Muscle layer of duodenum (tissue), 2 donors: ENCODE measurements around the gene TBL1XR1.
A peak's percentile ranks its signal among the peaks of the same experiment; 100 is the strongest.

Source experiments
- H3K27ac ChIP-seq: one replicate; pipeline ENCODE4 v1.7.0; 2013; ENCODE audit warnings: mild to moderate bottlenecking, low read length
- H3K27me3 ChIP-seq: one replicate; pipeline ENCODE4 v1.7.0; 2013; ENCODE audit warnings: low read depth, mild to moderate bottlenecking, control low read depth, low read length
- H3K36me3 ChIP-seq, 2 donors: one replicate each; pipeline ENCODE4 v1.7.0; 2013; ENCODE audit warnings: low read length in 2 of 2, control low read depth in 1 of 2, mild to moderate bottlenecking in 1 of 2; ENCODE audit not compliant: insufficient read depth in 2 of 2, control insufficient read depth in 1 of 2
- H3K4me1 ChIP-seq, 2 donors: one replicate each; pipeline ENCODE4 v1.7.0; 2013; ENCODE audit warnings: low read length in 2 of 2, mild to moderate bottlenecking in 2 of 2, control low read depth in 1 of 2, moderate library complexity in 1 of 2; ENCODE audit not compliant: insufficient read depth in 2 of 2, control insufficient read depth in 1 of 2
- H3K4me3 ChIP-seq, 2 donors: one replicate each; pipeline ENCODE4 v1.7.0; 2013; ENCODE audit warnings: low read length in 2 of 2, low read depth in 1 of 2, mild to moderate bottlenecking in 1 of 2
- H3K9me3 ChIP-seq, 2 donors: one replicate each; pipeline ENCODE4 v1.7.0; 2013; ENCODE audit warnings: low read length in 2 of 2, control low read depth in 1 of 2, mild to moderate bottlenecking in 1 of 2; ENCODE audit not compliant: control insufficient read depth in 1 of 2
- donor health status: healthy.

Gene TBL1XR1

DNA sequence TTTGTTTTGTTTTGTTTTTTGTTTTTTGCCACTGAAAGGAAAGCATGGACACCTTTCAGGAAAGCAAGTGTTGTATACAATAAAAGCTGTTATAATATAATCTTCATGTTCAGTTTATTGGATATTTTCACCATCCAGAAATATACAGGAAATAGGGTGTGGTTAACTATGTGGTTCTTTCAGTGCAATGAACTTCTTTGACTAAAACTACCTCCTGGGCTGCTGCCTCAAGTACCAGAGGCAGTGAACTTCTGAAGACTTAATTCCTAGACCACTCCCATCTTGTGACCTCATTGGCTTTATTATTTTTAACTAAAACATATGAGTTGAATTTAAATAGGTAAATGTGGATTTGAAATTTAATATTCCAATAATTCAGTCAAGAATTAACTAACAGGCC, 27.1 kb upstream of the TBL1XR1 start:
- Histone ChIP-seq H3K27ac (no peak overlapping the region), H3K9me3 (no peaks in the 10 kb centered on the region), H3K4me3 (no peak overlapping the region), H3K36me3 (no peaks in the 10 kb centered on the region), H3K4me1 (no peaks in the 10 kb centered on the region), H3K27me3 (no peaks in the 10 kb centered on the region)

DNA sequence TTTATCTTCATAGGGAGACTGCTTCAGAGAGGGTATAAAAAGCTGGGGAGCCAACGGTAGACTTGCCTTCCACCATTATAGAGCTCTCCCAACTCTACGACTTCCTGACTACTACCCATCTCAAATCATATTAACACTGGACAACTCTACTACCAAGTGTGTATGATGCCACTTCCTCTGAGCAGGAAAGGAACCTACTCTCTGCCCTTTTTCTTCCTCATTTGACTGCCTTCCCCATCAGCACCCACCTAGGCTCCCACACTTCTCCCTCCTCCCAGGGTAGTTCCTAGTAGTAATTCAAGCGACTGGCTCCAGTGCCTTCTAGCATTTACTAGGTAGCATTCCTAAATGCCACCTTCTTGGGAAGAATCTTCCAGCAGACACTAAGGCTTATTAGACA, 24.5 kb upstream of the TBL1XR1 start:
- Histone ChIP-seq H3K4me1 (no peaks in the 10 kb centered on the region), H3K27me3 (no peaks in the 10 kb centered on the region), H3K4me3 (no peak overlapping the region), H3K36me3 (no peaks in the 10 kb centered on the region), H3K27ac (no peak overlapping the region), H3K9me3 (no peaks in the 10 kb centered on the region)

DNA sequence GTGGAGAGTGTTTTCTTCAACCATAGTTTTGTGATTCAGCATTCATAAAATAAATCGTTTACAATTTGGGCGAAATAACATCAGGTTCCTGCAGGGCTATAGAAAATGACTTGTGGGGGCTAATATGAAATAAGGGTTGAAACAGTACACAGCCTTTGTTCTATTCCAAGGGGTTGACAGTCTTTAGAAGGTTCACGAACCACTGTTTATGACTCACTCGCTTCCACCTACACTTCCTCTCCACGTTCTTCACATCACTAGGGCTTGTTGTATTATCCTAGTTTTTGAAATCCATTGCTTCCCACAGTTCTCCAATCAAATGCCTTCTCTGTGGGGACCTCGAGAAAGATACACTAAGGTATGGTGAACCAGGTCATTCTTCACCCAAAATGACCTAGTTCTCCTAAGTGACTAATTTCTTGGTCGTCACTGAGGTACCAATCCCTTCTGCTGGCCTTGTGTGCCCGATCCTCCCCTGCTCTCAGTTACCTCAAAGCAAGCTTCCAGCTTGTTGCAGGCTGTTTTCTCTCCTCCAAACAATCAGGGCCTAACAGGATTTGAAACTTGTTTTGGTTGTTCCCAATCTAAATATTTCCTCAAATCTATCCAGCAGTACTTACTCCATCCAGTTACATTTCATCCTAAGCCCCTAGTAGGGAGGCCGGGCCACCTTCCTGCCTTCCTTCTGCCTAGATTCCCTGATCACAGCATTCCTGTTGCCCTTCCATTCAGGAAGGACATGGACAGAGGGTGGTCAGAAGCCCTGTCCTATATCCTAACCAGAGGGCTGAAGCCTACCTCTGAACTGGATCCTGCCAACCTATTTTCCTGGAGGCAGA, 23.1 kb upstream of the TBL1XR1 start:
- Histone ChIP-seq H3K36me3 (no peaks in the 10 kb centered on the region), H3K4me3 (no peak overlapping the region), H3K4me1 (no peaks in the 10 kb centered on the region), H3K27ac (no peak overlapping the region), H3K27me3 (no peaks in the 10 kb centered on the region), H3K9me3 (no peaks in the 10 kb centered on the region)

DNA sequence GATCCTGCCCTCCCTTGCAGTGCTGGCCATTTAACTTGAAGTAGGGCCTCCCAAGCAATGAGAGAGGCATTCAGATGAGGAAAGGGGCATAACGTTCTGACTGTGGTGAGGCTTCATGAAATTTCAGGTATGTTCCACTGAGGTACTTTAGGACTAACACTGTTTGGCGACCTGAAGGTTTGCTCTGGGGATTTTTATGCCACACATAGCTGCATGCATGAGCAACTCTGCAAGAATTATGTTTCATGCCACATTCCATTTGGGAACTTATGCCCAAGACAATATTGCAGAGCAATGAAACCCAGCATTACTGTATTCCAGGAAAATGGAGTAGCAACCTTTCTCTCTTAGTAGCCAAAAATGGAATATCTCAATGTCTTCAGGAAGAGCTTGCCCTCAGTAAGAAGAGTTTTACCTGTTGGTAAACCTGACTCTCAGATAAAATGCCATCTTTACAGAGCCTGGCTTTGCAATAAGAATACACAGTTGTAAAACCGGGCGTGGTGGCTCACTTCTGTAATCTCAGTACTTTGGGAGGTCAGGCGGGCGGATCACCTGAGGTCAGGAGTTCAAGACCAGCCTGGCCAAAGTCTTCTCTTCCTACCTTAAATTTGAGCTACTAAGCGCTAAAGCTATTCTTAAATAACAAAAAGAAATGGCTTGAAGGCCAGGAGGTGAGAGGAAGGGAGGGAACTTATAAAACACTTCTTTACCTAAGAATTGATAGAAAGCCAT, 16.7 kb upstream of the TBL1XR1 start:
- no peaks in the 10 kb centered on the region for H3K36me3 ChIP-seq
- no peak overlapping the region for H3K27ac ChIP-seq

DNA sequence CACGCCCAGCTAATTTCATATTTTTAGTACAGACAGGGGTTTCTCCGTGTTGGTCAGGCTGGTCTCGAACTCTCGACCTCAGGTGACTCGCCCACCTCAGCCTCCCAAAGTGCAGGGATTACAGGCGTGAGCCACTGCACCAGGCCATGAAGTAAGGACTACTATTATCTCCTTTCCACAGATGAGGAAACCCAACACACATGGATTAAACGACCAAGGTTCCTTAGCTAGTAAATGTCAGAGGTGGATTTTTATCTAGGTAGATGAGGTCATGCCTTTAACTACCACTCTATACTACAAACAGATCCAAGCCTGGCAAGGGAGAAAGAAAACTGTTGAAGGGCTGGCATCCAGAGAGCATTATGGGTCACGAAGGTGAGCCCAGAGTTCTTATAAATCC, 15.5 kb upstream of the TBL1XR1 start:
- Histone ChIP-seq H3K9me3 (no peaks in the 10 kb centered on the region), H3K27ac (no peak overlapping the region), H3K36me3 (no peaks in the 10 kb centered on the region), H3K4me1 (no peaks in the 10 kb centered on the region), H3K27me3 (no peaks in the 10 kb centered on the region), H3K4me3 (no peak overlapping the region)

More for the DNA sequence above, 16.7 kb upstream of the TBL1XR1 start:
- no peaks in the 10 kb centered on the region for H3K9me3 ChIP-seq
- H3K27me3 ChIP-seq: no peaks in the 10 kb centered on the region
- H3K4me1 ChIP-seq: no peaks in the 10 kb centered on the region
- H3K4me3 ChIP-seq: no peak overlapping the region

DNA sequence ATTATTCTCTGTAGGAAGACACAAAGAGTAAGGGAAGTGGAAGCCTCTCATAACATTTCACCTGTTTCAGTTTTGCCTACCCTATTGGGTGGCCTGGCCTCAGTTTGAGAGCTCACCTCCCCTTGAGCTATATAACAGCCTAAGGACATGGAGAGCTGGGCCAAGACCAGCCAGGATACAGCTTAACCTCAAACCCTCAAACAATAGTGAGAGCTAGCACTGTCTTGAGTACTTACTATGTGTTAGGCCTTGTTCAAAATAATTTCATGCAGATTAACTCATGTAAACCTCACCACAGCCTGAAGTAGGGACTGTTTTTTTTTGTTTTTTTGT, 15.0 kb upstream of the TBL1XR1 start:
- Histone ChIP-seq H3K36me3 (no peaks in the 10 kb centered on the region), H3K27ac (peak overlapping the region; percentile 81), H3K27me3 (no peaks in the 10 kb centered on the region), H3K9me3 (no peaks in the 10 kb centered on the region), H3K4me3 (no peak overlapping the region), H3K4me1 (no peaks in the 10 kb centered on the region)

DNA sequence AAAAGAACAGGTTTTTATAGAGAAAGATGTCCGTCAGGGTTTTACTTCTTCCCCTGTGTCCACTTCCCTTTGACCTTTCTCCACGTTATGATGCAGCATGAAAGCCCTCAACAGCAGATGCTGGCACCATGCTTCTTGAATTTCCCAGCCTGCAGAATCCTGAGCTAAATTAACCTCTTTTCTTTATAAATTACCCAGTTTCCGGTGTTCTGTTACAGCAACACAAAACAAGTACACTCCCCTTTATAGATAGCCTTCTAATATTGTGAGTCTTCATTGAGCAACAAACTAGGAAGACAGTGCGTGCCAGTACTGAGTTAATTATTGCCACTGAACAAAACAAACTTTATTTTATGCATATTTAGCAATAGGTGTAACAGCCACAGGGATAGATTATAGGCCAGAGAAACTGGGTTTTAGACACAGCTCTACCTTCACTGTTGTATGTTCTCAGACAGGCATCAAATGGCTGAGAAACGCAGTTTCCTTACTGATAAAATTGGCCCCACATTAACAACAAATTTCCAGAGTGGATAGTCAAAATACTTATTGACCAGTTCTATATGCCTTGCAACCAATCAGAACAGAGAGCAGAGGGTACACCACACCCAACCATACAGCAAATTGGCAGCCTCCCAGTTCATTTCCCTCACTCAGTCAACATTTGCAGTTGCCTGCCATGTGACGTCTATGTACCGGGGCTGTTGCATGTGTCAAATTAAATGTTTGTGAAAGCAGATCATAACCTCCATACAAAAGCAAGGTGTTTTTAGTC, 14.4 kb upstream of the TBL1XR1 start:
- H3K27ac ChIP-seq: peak overlapping the region; percentile 81
- no peak overlapping the region for H3K4me3 ChIP-seq
- H3K27me3 ChIP-seq: no peaks in the 10 kb centered on the region
- no peaks in the 10 kb centered on the region for H3K36me3 ChIP-seq
- H3K4me1 ChIP-seq: no peaks in the 10 kb centered on the region
- no peaks in the 10 kb centered on the region for H3K9me3 ChIP-seq

DNA sequence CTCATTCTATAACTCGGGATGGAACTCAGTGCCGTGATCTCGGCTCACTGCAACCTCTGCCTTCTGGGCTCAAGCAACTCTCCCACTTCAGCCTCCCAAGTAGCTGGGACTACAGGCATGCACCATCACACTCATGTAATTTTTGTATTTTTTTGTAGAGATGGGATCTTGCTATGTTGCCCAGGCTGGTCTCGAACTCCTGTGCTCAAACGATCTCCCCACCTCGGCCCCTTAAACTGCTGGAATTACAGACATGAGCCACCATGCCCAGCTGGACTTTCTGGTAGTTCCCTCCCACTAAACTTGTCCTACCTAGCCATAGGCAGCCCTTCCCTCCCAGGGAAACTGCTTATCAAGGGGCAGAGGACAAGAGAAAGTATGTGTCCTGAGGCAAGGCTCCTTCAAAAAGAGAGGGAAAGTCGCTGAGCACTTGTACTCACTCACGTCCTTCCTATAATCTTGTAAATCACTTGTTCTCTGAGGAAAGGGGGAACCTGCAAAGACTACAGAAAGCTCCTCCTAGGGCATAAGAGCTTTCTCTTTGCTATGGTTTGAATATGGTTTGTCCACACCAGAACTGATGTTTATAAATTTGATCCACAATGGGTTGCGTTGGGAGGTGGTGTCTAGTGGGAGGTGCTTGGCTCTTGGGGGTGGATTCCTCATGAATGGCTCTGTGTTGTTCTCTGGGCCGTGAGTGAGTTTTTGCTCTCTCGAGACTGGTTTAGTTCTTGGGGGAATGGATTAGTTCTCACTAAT, 13.6 kb upstream of the TBL1XR1 start:
- Histone ChIP-seq H3K27ac (peak overlapping the region; percentile 2), H3K4me3 (no peak overlapping the region), H3K27me3 (no peaks in the 10 kb centered on the region), H3K36me3 (no peaks in the 10 kb centered on the region), H3K4me1 (no peaks in the 10 kb centered on the region), H3K9me3 (no peaks in the 10 kb centered on the region)

DNA sequence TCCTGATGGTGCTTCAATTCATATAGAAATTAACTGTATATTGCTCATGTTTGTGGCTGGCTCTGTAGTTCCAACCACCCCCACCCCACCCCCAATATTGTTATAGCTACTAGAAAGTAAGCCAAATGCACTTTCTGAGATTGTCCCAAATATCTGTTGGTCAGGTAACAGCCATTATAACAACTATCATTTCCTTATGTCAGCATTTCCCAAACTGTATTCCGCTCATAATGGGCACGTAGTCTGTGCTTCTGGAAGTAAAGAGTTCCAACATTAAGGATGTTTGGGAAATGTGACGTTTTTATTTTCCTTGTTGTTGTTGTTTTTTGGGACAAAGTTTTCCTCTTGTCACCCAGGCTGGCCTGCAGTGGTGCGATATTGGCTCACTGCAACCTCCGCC, 12.2 kb upstream of the TBL1XR1 start:
- Histone ChIP-seq H3K27me3 (no peaks in the 10 kb centered on the region), H3K4me3 (no peak overlapping the region), H3K27ac (no peak overlapping the region), H3K9me3 (no peaks in the 10 kb centered on the region), H3K36me3 (no peaks in the 10 kb centered on the region), H3K4me1 (no peaks in the 10 kb centered on the region)

DNA sequence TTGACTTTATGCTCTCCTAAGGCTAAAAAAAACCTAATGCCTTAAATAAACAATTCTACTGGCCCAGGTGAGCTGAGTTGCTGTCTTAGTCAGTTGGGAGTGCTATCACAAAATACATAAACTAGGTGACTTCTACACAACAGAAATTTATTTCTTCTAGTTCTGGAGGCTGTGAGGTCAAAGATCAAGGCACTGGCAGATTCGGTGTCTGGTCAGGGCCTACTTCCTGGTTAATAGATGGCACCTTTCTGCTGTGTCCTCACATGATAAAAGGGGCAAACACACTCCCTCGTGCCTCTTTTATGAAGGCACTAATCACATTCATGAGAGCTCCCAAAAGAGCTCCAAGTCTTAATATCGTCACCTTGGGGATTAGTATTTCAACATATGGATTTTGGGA, 11.5 kb upstream of the TBL1XR1 start:
- Histone ChIP-seq H3K4me1 (no peaks in the 10 kb centered on the region), H3K27ac (no peak overlapping the region), H3K27me3 (no peaks in the 10 kb centered on the region), H3K9me3 (peaks cover 0 to 2% of the 10 kb centered on the region in 2 donors), H3K4me3 (no peak overlapping the region), H3K36me3 (no peaks in the 10 kb centered on the region)

DNA sequence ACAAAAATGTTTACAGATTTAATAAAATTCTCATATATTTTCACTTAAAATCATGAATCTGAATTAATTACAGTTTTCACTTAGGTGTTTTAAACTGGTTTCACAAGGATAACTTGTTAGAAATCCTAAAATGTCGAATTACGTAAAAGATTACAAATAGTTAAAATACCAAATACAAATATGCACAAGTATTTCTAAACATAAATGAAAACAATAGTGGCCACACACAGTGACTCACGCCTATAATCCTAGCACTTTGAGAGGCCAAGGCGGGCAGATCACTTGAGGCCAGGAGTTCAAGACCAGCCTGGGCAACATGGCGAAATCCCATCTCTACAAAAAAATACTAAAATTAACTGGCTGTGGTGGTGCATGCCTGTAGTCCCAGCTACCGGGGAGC, 10.9 kb upstream of the TBL1XR1 start:
- Histone ChIP-seq H3K27ac (no peak overlapping the region), H3K9me3 (peaks cover 0 to 4% of the 10 kb centered on the region in 2 donors), H3K27me3 (no peaks in the 10 kb centered on the region), H3K4me1 (no peaks in the 10 kb centered on the region), H3K36me3 (no peaks in the 10 kb centered on the region), H3K4me3 (no peak overlapping the region)
